Panc1 (cell line): ENCODE results near the gene M6PR. TPM values are rescaled to one million over a fixed set of nuclear protein-coding genes. Genes with fewer than 3 reads are reported as not detected.

Source experiments
- ATAC-seq: fragments of 200-7000 bp; cut with Tn5 transposase; 2 replicates; pipeline ENCODE4 v1.9.1; 2020; ENCODE audit warnings: mild to moderate bottlenecking, moderate library complexity
- BruUV-seq: library from RNA; stranded (reverse); fragments of 400-500 nt; replicated peaks from 2 replicates; lab custom pipeline; 2021; lab: Mats Ljungman, UMichigan
- CTCF ChIA-PET: fragments of 300-600 bp; sonication (Branson Sonifier 250); formaldehyde crosslinking; loops from one replicate; lab custom pipeline; 2022; ENCODE audit warnings: antibody characterized with exemption; lab: Charles Lee
- POLR2A ChIA-PET: fragments of 300-600 bp; sonication (Branson Sonifier 250); formaldehyde crosslinking; loops from one replicate; lab custom pipeline; 2022; ENCODE audit warnings: antibody characterized with exemption; lab: Charles Lee
- DNase-seq: peaks from one replicate; pipeline ENCODE4 v3.0.0-alpha.2; 2010; ENCODE audit warnings: low read depth, low spot score
- H3K27ac ChIP-seq: 2 replicates; pipeline ENCODE4 v1.5.1; 2011; ENCODE audit warnings: mild to moderate bottlenecking, low read length, inconsistent platforms
- H3K27me3 ChIP-seq: fragments of 200-500 bp; sonication (Bioruptor generic); 2 replicates; pipeline ENCODE4 v1.6.0; 2014; ENCODE audit warnings: low read length, inconsistent platforms; ENCODE audit not compliant: control insufficient read depth, insufficient read depth
- H3K36me3 ChIP-seq: fragments of 200-500 bp; sonication (Bioruptor generic); 2 replicates; pipeline ENCODE4 v1.5.1; 2014; ENCODE audit warnings: inconsistent platforms, mild to moderate bottlenecking, low read length, moderate library complexity; ENCODE audit not compliant: control insufficient read depth, insufficient read depth
- H3K4me1 ChIP-seq: 2 replicates; pipeline ENCODE4 v1.5.1; 2011; ENCODE audit warnings: inconsistent platforms, mild to moderate bottlenecking, low read length, moderate library complexity; ENCODE audit not compliant: control insufficient read depth, insufficient read depth
- H3K4me3 ChIP-seq, 2 experiments: 2 replicates each; pipeline ENCODE4 v1.5.1; 2011 to 2012; ENCODE audit warnings: low read depth in 2 of 2, low read length in 2 of 2, mild to moderate bottlenecking in 2 of 2, inconsistent platforms in 1 of 2, moderate library complexity in 1 of 2
- H3K9me3 ChIP-seq: fragments of 200-500 bp; sonication (Bioruptor generic); 2 replicates; pipeline ENCODE4 v1.5.1; 2014; ENCODE audit warnings: low read depth, mild to moderate bottlenecking, inconsistent platforms, low read length, moderate library complexity; ENCODE audit not compliant: control insufficient read depth, insufficient read depth
- CTCF ChIP-seq: fragments of 450-650 bp; IDR thresholded peaks from 2 replicates; pipeline ENCODE4 v1.5.1; 2017; ENCODE audit warnings: mild to moderate bottlenecking
- POLR2AphosphoS5 ChIP-seq: IDR thresholded peaks from 2 replicates; pipeline ENCODE4 v1.6.1; 2012; ENCODE audit warnings: mild to moderate bottlenecking, low read depth, low read length, moderate library complexity
- REST ChIP-seq, 2 experiments: IDR thresholded peaks; 2 replicates each; pipeline ENCODE4 v1.6.1; 2011 to 2012; ENCODE audit warnings: low read depth in 2 of 2, control low read depth in 1 of 2, low read length in 1 of 2, mild to moderate bottlenecking in 1 of 2, moderate library complexity in 1 of 2; ENCODE audit not compliant: insufficient read depth in 1 of 2
- SIN3A ChIP-seq: IDR thresholded peaks from 2 replicates; pipeline ENCODE4 v1.6.1; 2012; ENCODE audit warnings: low read depth, mild to moderate bottlenecking, low read length, moderate library complexity, borderline replicate concordance; ENCODE audit not compliant: insufficient read depth
- TCF7L2 ChIP-seq: IDR thresholded peaks from 2 replicates; pipeline ENCODE4 v1.6.1; 2011; ENCODE audit warnings: mild to moderate bottlenecking, low read depth, low read length, inconsistent platforms
- in situ Hi-C: cut with HindIII; loops from 2 replicates; pipeline ENCODE4 v1.10.0; 2016; ENCODE audit warnings: low sequenced_read_pairs, low pct_unique_long_range_greater_than_20kb
- intact Hi-C: fragments of 100-400 bp; cut with micrococcal nuclease; formaldehyde crosslinking; loops from one replicate; pipeline ENCODE4 v1.10.0; 2022; ENCODE audit not compliant: unreplicated experiment
- total RNA-seq: library from RNA; stranded (reverse); gene quantifications from one replicate; pipeline ENCODE4 v1.2.1, GENCODE V29; 2021; ENCODE audit not compliant: unreplicated experiment

M6PR gene
- total RNA-seq, 1 experiment from 2014 or later: 161 TPM

- POLR2A ChIA-PET: no interaction called here
- Histone ChIP-seq H3K36me3 (no peaks in the 10 kb centered on the region), H3K27me3 (no peaks in the 10 kb centered on the region), H3K4me1 (no peaks in the 10 kb centered on the region), H3K27ac (no peak overlapping the region), H3K9me3 (no peaks in the 10 kb centered on the region), H3K4me3 (no peak overlapping the region)
- no TSS peak for BruUV-seq
- in situ Hi-C loops: no loop called here
- no peak for DNase-seq
- TF ChIP-seq TCF7L2 (no peak), POLR2AphosphoS5 (no peak), SIN3A (no peak), CTCF (no peak), REST (IDR thresholded peaks at IDR 0.05; ENCODE audit: insufficient read depth in 1 of 2, low read depth in 2 of 2, low read length in 1 of 2) (no peak)
- intact Hi-C loops: no loop called here
- CTCF ChIA-PET: no interaction called here
- no peak for ATAC-seq
Observed at GRCh38 chr12:8991371-8992345, 42.2 kb upstream of the M6PR start.

DNA sequence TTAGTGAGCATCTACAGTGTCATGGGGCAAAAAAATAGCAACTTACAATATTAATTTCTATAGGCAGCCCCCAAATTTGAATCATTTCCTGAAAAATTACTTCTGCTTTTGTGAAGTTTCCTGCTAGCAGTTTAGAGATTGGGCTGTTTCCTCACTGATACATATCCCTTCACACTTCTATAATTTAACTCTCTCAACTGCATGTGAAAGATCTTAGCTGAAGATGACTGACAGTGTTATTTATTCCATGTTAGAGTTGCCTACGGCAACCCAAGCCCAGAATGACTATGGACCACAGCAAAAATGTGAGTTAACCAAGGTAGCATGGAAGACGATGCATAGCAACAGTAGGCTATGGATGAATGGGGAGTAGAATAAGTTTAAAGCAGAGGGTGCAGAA is 40.0 kb upstream of the M6PR start, which contains the start of gene KLRG1:
KLRG1 (plus strand) TSS at position 134 of the 400 bp plus-strand sequence; CDS start at position 224, 90 bp downstream.
- no peak within 1 kb of the TSS for H3K4me3 ChIP-seq
- H3K4me1 ChIP-seq: no peaks in the 10 kb centered on the region
- H3K27ac ChIP-seq: no peak within 1 kb of the TSS
- intact Hi-C loops: no loop called here
- DNase-seq: no peak
- POLR2A ChIA-PET: no interaction called here
- TF ChIP-seq CTCF (no peak), TCF7L2 (no peak), POLR2AphosphoS5 (no peak), SIN3A (no peak), REST (IDR thresholded peaks at IDR 0.05; ENCODE audit: insufficient read depth in 1 of 2, low read depth in 2 of 2, low read length in 1 of 2) (no peak)
- no peaks in the 10 kb centered on the region for H3K27me3 ChIP-seq
- in situ Hi-C loops: no loop called here
- ATAC-seq: no peak
- CTCF ChIA-PET: no interaction called here
- no peaks in the 10 kb centered on the region for H3K9me3 ChIP-seq
- no TSS peak for BruUV-seq
- no peaks in the 10 kb centered on the region for H3K36me3 ChIP-seq
